A673 (cell line): ENCODE data around the gene GRIK4. TPM values are rescaled to one million over a fixed set of nuclear protein-coding genes. Genes with fewer than 3 reads are reported as not detected.
"Not testable (repeated sequence)": the region's sequence is repeated elsewhere in the genome, so short reads cannot be mapped to it uniquely, and the experiment has no call there.

Experiments
- BruUV-seq: library from RNA; stranded (reverse); fragments of 400-500 nt; replicated peaks from 2 replicates; lab custom pipeline; 2021; lab: Mats Ljungman, UMichigan
- CTCF ChIA-PET: fragments of 300-600 bp; sonication (Branson Sonifier 250); formaldehyde crosslinking; loops from one replicate; lab custom pipeline; 2022; ENCODE audit warnings: antibody characterized with exemption; lab: Charles Lee
- POLR2A ChIA-PET: fragments of 300-600 bp; sonication (Branson Sonifier 250); formaldehyde crosslinking; loops from one replicate; lab custom pipeline; 2022; ENCODE audit warnings: antibody characterized with exemption; ENCODE audit not compliant: low non-redundant PET; lab: Charles Lee
- DNase-seq: peaks from one replicate; pipeline ENCODE4 v3.0.0-alpha.2; 2015; ENCODE audit warnings: low spot score
- H3K27ac ChIP-seq: fragments of 200-600 bp; sonication (generic); 2 replicates; pipeline ENCODE4 v1.5.1; 2016; ENCODE audit warnings: mixed run types, low read depth, mild to moderate bottlenecking, mixed read lengths, antibody characterized with exemption, low read length; ENCODE audit not compliant: poor library complexity, severe bottlenecking
- H3K27me3 ChIP-seq: fragments of 200-600 bp; sonication (generic); replicated peaks from 2 replicates; pipeline ENCODE4 v1.6.1; 2017; ENCODE audit warnings: mixed run types, low read depth, mild to moderate bottlenecking, mixed read lengths, antibody characterized with exemption, low read length; ENCODE audit not compliant: insufficient read depth, poor library complexity
- H3K36me3 ChIP-seq: fragments of 200-600 bp; sonication (generic); 2 replicates; pipeline ENCODE4 v1.6.1; 2016; ENCODE audit warnings: mixed run types, mild to moderate bottlenecking, mixed read lengths, antibody characterized with exemption, low read length; ENCODE audit not compliant: insufficient read depth, poor library complexity, severe bottlenecking
- H3K4me1 ChIP-seq: fragments of 200-600 bp; sonication (generic); 2 replicates; pipeline ENCODE4 v1.6.1; 2017; ENCODE audit warnings: mixed run types, mild to moderate bottlenecking, mixed read lengths, antibody characterized with exemption, low read length; ENCODE audit not compliant: insufficient read depth, poor library complexity, severe bottlenecking
- H3K4me3 ChIP-seq: fragments of 200-600 bp; sonication (generic); 2 replicates; pipeline ENCODE4 v1.5.1; 2016; ENCODE audit warnings: low read depth, mixed run types, mild to moderate bottlenecking, mixed read lengths, low read length; ENCODE audit not compliant: poor library complexity, severe bottlenecking
- H3K9me3 ChIP-seq: fragments of 200-600 bp; sonication (generic); 2 replicates; pipeline ENCODE4 v1.6.1; 2016; ENCODE audit warnings: mixed run types, low read depth, mild to moderate bottlenecking, mixed read lengths, antibody characterized with exemption, low read length; ENCODE audit not compliant: poor library complexity, severe bottlenecking
- EZH2 ChIP-seq: fragments of 200-600 bp; sonication (generic); IDR thresholded peaks from 2 replicates; pipeline ENCODE4 v1.6.1; 2017; ENCODE audit warnings: borderline replicate concordance, low read depth, mild to moderate bottlenecking, mixed read lengths, antibody characterized with exemption, low read length; ENCODE audit not compliant: poor library complexity, severe bottlenecking
- intact Hi-C: fragments of 100-400 bp; cut with micrococcal nuclease; formaldehyde crosslinking; loops from one replicate; pipeline ENCODE4 v1.10.0; 2022; ENCODE audit not compliant: unreplicated experiment
- total RNA-seq: library from RNA; stranded (reverse); gene quantifications from 2 replicates; pipeline ENCODE4 v1.2.3, GENCODE V29; 2021
- TF ChIP-seq, protein P1 (sequence below): fragments of 300-800, 200-600 bp; sonication (generic); conservative IDR thresholded peaks from 2 replicates; pipeline ENCODE4 v1.5.1; 2017; ENCODE audit warnings: low read depth, mild to moderate bottlenecking, antibody characterized with exemption, low read length, moderate library complexity, mixed read lengths

Gene GRIK4
- total RNA-seq, 1 experiment from 2014 or later: not detected

DNA sequence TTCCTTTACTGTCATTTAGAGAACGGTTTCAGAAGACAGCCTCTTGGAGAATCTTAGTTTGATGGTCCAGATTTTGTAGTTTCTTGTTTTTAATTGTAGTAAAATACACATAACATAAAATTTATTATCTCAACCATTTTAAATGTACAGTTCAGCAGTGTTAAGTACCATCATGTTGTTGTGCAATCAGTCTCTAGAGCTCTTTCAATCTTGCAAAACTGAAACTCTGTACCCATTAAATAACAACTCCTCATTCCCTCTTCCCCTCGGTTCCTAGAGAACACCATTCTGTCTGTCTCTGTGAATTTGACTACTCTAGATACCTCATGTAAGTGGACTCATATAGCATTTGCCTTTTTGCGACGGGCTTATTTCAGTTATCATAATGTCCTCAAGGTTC, 69.8 kb downstream of the GRIK4 start:
- no TSS peak for BruUV-seq
- ChIA-PET CTCF (no interaction called here), POLR2A (no interaction called here)
- Histone ChIP-seq H3K4me1 (no peaks in the 10 kb centered on the region), H3K27ac (no peak overlapping the region), H3K27me3 (peaks cover 15% of the 10 kb centered on the region), H3K36me3 (no peaks in the 10 kb centered on the region), H3K4me3 (no peak overlapping the region), H3K9me3 (peaks cover 4% of the 10 kb centered on the region)
- intact Hi-C loops: no loop called here
- TF ChIP-seq, protein P1, sequence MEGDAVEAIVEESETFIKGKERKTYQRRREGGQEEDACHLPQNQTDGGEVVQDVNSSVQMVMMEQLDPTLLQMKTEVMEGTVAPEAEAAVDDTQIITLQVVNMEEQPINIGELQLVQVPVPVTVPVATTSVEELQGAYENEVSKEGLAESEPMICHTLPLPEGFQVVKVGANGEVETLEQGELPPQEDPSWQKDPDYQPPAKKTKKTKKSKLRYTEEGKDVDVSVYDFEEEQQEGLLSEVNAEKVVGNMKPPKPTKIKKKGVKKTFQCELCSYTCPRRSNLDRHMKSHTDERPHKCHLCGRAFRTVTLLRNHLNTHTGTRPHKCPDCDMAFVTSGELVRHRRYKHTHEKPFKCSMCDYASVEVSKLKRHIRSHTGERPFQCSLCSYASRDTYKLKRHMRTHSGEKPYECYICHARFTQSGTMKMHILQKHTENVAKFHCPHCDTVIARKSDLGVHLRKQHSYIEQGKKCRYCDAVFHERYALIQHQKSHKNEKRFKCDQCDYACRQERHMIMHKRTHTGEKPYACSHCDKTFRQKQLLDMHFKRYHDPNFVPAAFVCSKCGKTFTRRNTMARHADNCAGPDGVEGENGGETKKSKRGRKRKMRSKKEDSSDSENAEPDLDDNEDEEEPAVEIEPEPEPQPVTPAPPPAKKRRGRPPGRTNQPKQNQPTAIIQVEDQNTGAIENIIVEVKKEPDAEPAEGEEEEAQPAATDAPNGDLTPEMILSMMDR: no peak
- TF ChIP-seq EZH2: no peak
- DNase-seq: no peak

DNA sequence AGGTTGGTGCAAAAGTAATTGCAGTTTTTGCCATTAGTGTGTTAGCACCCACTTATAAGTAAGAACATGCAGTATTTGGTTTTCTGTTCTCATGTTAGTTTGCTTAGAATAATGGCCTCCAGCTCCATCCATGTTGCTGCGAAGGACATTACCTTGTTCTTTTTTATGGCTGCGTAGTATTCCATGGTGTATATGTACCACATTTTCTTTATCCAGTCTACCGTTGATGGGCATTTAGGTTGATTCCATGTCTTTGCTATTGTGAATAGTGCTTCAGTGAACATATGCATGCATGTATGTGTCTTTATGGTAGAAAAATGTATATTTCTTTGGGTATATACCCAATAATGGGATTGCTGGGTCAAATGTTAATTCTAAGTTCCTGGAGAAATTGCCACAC, 71.0 kb downstream of the GRIK4 start:
- H3K4me1 ChIP-seq, BruUV-seq, H3K36me3 ChIP-seq, POLR2A ChIA-PET, H3K9me3 ChIP-seq, intact Hi-C loops, H3K4me3 ChIP-seq, DNase-seq, H3K27ac ChIP-seq, CTCF ChIA-PET, H3K27me3 ChIP-seq: not testable (repeated sequence)

DNA sequence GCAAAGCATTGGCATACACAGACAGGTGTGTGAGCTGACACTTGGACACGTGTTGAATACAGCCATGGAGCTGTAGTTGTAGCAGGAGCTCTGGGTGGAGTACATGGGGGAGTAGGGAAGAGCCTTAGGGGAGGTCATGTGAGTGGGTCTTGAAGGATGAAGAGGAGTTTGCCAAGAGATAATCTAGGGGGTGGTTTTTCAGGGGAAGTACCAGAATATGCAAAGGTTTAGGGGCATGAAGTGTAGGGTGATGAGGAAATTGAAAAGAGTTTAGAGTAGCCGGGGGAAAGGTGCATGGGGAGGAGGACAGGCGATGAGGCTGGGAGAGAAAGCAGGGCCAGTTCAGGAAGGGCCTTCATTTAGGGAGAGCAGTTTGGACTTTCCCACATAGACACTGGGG, 74.5 kb downstream of the GRIK4 start:
- POLR2A ChIA-PET: no interaction called here
- Histone ChIP-seq H3K36me3 (no peaks in the 10 kb centered on the region), H3K9me3 (peaks cover 4% of the 10 kb centered on the region), H3K4me1 (no peaks in the 10 kb centered on the region), H3K27me3 (peaks cover 4% of the 10 kb centered on the region), H3K27ac (no peak overlapping the region), H3K4me3 (no peak overlapping the region)
- intact Hi-C loops: no loop called here
- TF ChIP-seq EZH2: no peak
- TF ChIP-seq, protein P1: no peak
- BruUV-seq: no TSS peak
- CTCF ChIA-PET: no interaction called here
- DNase-seq: no peak

DNA sequence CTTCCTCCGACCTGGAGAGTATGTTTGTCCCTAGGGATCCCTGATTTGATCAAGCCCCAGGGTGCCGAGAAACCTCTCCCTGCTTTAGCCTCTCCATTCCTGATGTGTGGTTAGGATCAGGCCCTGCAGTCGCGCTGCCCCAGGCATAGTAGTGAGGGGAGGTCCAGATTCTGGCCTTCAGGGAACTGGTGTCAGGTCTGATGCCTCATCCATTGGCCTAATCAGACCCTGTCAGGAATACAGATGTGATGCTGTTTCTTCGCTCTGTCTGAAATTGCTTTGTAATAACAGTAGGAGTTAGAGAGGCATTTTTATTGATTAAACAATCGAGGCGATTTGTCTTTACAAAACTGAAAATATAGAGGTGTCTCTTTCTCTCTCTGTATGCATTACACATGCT, 75.2 kb downstream of the GRIK4 start:
- TF ChIP-seq, protein P1: no peak
- TF ChIP-seq EZH2: no peak
- no peak overlapping the region for H3K4me3 ChIP-seq
- ChIA-PET CTCF (no interaction called here), POLR2A (no interaction called here)
- H3K9me3 ChIP-seq: peaks cover 4% of the 10 kb centered on the region
- no peaks in the 10 kb centered on the region for H3K36me3 ChIP-seq
- no peak overlapping the region for H3K27ac ChIP-seq
- H3K27me3 ChIP-seq: peaks cover 4% of the 10 kb centered on the region
- no peaks in the 10 kb centered on the region for H3K4me1 ChIP-seq
- intact Hi-C loops: no loop called here
- BruUV-seq: no TSS peak
- DNase-seq: no peak
